HL-60 (cell line): ENCODE results near the gene KCMF1.

ENCODE experiments used
- CTCF ChIP-seq: IDR thresholded peaks from one replicate; pipeline ENCODE4 v1.5.1; 2011; ENCODE audit warnings: low read length, control low read depth, inconsistent platforms; ENCODE audit not compliant: insufficient read depth
- GABPA ChIP-seq: IDR thresholded peaks from 2 replicates; pipeline ENCODE4 v1.6.1; 2012; ENCODE audit warnings: low read depth
- POLR2AphosphoS5 ChIP-seq: IDR thresholded peaks from 2 replicates; pipeline ENCODE4 v1.6.1; 2012; ENCODE audit warnings: low read depth
- REST ChIP-seq: IDR thresholded peaks from 2 replicates; pipeline ENCODE4 v1.6.1; 2012; ENCODE audit warnings: low read depth; ENCODE audit not compliant: insufficient replicate concordance
- SPI1 ChIP-seq: IDR thresholded peaks from 2 replicates; pipeline ENCODE4 v1.6.1; 2012; ENCODE audit warnings: low read depth, mild to moderate bottlenecking, borderline replicate concordance

DNA sequence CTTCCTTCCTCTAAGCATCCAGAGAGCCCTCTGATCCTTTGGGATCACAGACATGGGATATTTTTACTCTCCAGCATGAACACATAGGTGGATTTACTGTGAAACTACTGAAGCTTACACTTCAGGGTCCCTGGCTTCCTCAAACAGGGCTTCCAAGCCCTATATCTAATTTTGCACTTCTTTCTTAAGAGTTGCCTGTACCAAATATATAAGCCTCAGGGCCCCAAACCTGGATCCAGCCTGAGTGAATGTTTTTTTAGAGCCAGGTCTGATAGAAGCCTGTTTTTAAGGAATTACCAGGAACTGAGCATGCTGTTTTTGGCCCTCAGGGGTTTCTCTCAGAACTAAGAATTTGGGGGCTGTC lies 13.2 kb upstream of the KCMF1 start:
- TF ChIP-seq CTCF: no peak
- no peak for TF ChIP-seq POLR2AphosphoS5
- no peak for TF ChIP-seq REST
- TF ChIP-seq SPI1: no peak
- TF ChIP-seq GABPA: no peak
